Inferior parietal cortex (tissue), 1 donor: ENCODE results near the gene DKK3.
A peak's percentile ranks its signal among the peaks of the same experiment; 100 is the strongest.

Experiments used
- DNase-seq: peaks from one replicate; pipeline ENCODE4 v3.0.0-alpha.2; 2016; ENCODE audit errors: extremely low spot score

The DKK3 gene

GRCh38 chr11:11968511-11969280, 39.7 kb downstream of the DKK3 start:
- DNase-seq = no peak

- no peak for DNase-seq
These were observed 40.5 kb downstream of the DKK3 start for GRCh38 chr11:11967669-11968510.

GRCh38 chr11:11966826-11967668, 41.4 kb downstream of the DKK3 start:
- peak; percentile 70 for DNase-seq

GRCh38 chr11:11966354-11966741, 42.1 kb downstream of the DKK3 start:
- DNase-seq = no peak

- no peak for DNase-seq
These were observed 42.6 kb downstream of the DKK3 start for GRCh38 chr11:11965656-11966353.

GRCh38 chr11:11965192-11965591, 43.2 kb downstream of the DKK3 start:
- no peak for DNase-seq

- no peak for DNase-seq
These were observed 43.7 kb downstream of the DKK3 start for GRCh38 chr11:11964774-11965150.

- DNase-seq = no peak
These were observed 44.3 kb downstream of the DKK3 start for GRCh38 chr11:11963842-11964773.

GRCh38 chr11:11963067-11963466, 45.4 kb downstream of the DKK3 start:
- no peak for DNase-seq

GRCh38 chr11:11961399-11962028, 46.9 kb downstream of the DKK3 start:
- DNase-seq = no peak

- DNase-seq = no peak
These were observed 47.7 kb downstream of the DKK3 start for GRCh38 chr11:11960687-11961086.

- DNase-seq = no peak
These were observed 48.8 kb downstream of the DKK3 start for GRCh38 chr11:11959601-11960000.

GRCh38 chr11:11958403-11959231, 49.8 kb downstream of the DKK3 start:
- DNase-seq = no peak

- DNase-seq = no peak
These were observed 52.4 kb downstream of the DKK3 start for GRCh38 chr11:11956006-11956405.

GRCh38 chr11:11952036-11952435, 56.4 kb downstream of the DKK3 start:
- no peak for DNase-seq

GRCh38 chr11:11949482-11949881, 58.9 kb downstream of the DKK3 start:
- no peak for DNase-seq

GRCh38 chr11:11948242-11948947, 60.0 kb downstream of the DKK3 start:
- no peak for DNase-seq

GRCh38 chr11:11947825-11948224, 60.6 kb downstream of the DKK3 start:
- DNase-seq = no peak
